HCT116 (cell line): Measurements from ENCODE around the gene KRTAP10-1. TPM values are rescaled to one million over a fixed set of nuclear protein-coding genes. Genes with fewer than 3 reads are reported as not detected.

Experiments
- ATAC-seq: fragments of 200-7000 bp; cut with Tn5 transposase; 2 replicates; pipeline ENCODE4 v1.9.1; 2020; ENCODE audit warnings: mild to moderate bottlenecking, moderate library complexity
- BruUV-seq: library from RNA; stranded (reverse); fragments of 400-500 nt; replicated peaks from 2 replicates; lab custom pipeline; 2021; lab: Mats Ljungman, UMichigan
- CTCF ChIA-PET: fragments of 300-600 bp; sonication (Branson Sonifier 250); formaldehyde crosslinking; loops from one replicate; lab custom pipeline; 2021; ENCODE audit warnings: antibody characterized with exemption; lab: Charles Lee
- POLR2A ChIA-PET: fragments of 300-600, 350-600 bp; sonication (Branson Sonifier 250); formaldehyde crosslinking; loops from one replicate; lab custom pipeline; 2021; ENCODE audit warnings: antibody characterized with exemption; lab: Charles Lee
- RAD21 ChIA-PET, 2 experiments: fragments of 300-600 bp; sonication (Branson Sonifier 250); formaldehyde crosslinking; loops; one replicate each; lab custom pipeline; 2023; ENCODE audit warnings: low total read pairs in 2 of 2; ENCODE audit not compliant: uncharacterized antibody in 2 of 2, unreplicated experiment in 2 of 2, low non-redundant PET in 1 of 2; lab: Charles Lee
- DNase-seq: peaks from one replicate; pipeline ENCODE4 v3.0.0-alpha.2; 2010; ENCODE audit warnings: low read depth, low spot score
- H2AFZ ChIP-seq: fragments of 200-600 bp; shearing (Covaris generic), sonication (generic); 2 replicates; pipeline ENCODE4 v1.6.1; 2017; ENCODE audit warnings: low read depth, mixed run types, mixed read lengths, antibody characterized with exemption, low read length; ENCODE audit not compliant: poor library complexity, severe bottlenecking
- H3K27ac ChIP-seq: 2 replicates; pipeline ENCODE4 v1.5.1; 2012; ENCODE audit warnings: low read depth, low read length
- H3K27me3 ChIP-seq: fragments of 200-600 bp; sonication (generic); 2 replicates; pipeline ENCODE4 v1.6.1; 2016; ENCODE audit warnings: mixed run types, low read length, mixed read lengths; ENCODE audit not compliant: insufficient read depth
- H3K36me3 ChIP-seq, 2 experiments: fragments of 200-500 bp in 1 of 2; fragments of 200-600 bp in 1 of 2; sonication (Bioruptor generic) in 1 of 2; sonication (generic) in 1 of 2; 2 replicates each; pipeline versions ENCODE4 v1.5.1 to v1.6.1; 2014 to 2016; ENCODE audit warnings: low read length in 2 of 2, inconsistent platforms in 1 of 2, mixed read lengths in 1 of 2, mixed run types in 1 of 2; ENCODE audit not compliant: insufficient read depth in 2 of 2, control insufficient read depth in 1 of 2
- H3K4me1 ChIP-seq, 2 experiments: fragments of 200-600 bp in 1 of 2; sonication (generic) in 1 of 2; 2 replicates each; pipeline versions ENCODE4 v1.5.1 to v1.6.1; 2012 to 2017; ENCODE audit warnings: low read length in 2 of 2, inconsistent platforms in 1 of 2, mild to moderate bottlenecking in 1 of 2, mixed read lengths in 1 of 2, mixed run types in 1 of 2, moderate library complexity in 1 of 2; ENCODE audit not compliant: insufficient read depth in 2 of 2, control insufficient read depth in 1 of 2
- H3K4me2 ChIP-seq: fragments of 200-600 bp; sonication (generic); 2 replicates; pipeline ENCODE4 v1.6.1; 2017; ENCODE audit warnings: mixed run types, low read length, mixed read lengths
- H3K4me3 ChIP-seq, 2 experiments: fragments of 200-600 bp in 1 of 2; sonication (generic) in 1 of 2; replicated peaks in 1 of 2; 2 replicates each; pipeline ENCODE4 v1.5.1; 2011 to 2016; ENCODE audit warnings: low read length in 2 of 2, control low read depth in 1 of 2, low read depth in 1 of 2, mild to moderate bottlenecking in 1 of 2, mixed read lengths in 1 of 2, mixed run types in 1 of 2
- H3K79me2 ChIP-seq: fragments of 200-600 bp; sonication (generic); 2 replicates; pipeline ENCODE4 v1.6.1; 2017; ENCODE audit warnings: mild to moderate bottlenecking, mixed run types, low read length, moderate library complexity, mixed read lengths; ENCODE audit not compliant: insufficient read depth
- H3K9ac ChIP-seq: fragments of 200-600 bp; sonication (generic); 2 replicates; pipeline ENCODE4 v1.6.1; 2016; ENCODE audit warnings: low read length, mixed read lengths
- H3K9me2 ChIP-seq: fragments of 200-600 bp; sonication (generic), shearing (Covaris generic); 2 replicates; pipeline ENCODE4 v1.6.1; 2017; ENCODE audit warnings: mixed run types, mild to moderate bottlenecking, moderate library complexity; ENCODE audit not compliant: insufficient read depth
- H3K9me3 ChIP-seq, 2 experiments: fragments of 200-500 bp in 1 of 2; fragments of 200-600 bp in 1 of 2; sonication (Bioruptor generic) in 1 of 2; sonication (generic) in 1 of 2; 2 replicates each; pipeline ENCODE4 v1.6.1; 2014 to 2017; ENCODE audit warnings: low read length in 2 of 2, mixed read lengths in 2 of 2, inconsistent platforms in 1 of 2, low read depth in 1 of 2, mild to moderate bottlenecking in 1 of 2, mixed run types in 1 of 2, moderate library complexity in 1 of 2; ENCODE audit not compliant: control insufficient read depth in 1 of 2, insufficient read depth in 1 of 2
- H4K20me1 ChIP-seq: fragments of 200-600 bp; sonication (generic), shearing (Covaris generic); 2 replicates; pipeline ENCODE4 v1.6.1; 2017; ENCODE audit warnings: mixed run types, mild to moderate bottlenecking, moderate library complexity; ENCODE audit not compliant: insufficient read depth
- CBX3 ChIP-seq: IDR thresholded peaks from 2 replicates; pipeline ENCODE4 v1.6.1; 2012; ENCODE audit warnings: low read depth
- CEBPB ChIP-seq: IDR thresholded peaks from 2 replicates; pipeline ENCODE4 v1.6.1; 2012; ENCODE audit warnings: low read depth
- CTCF ChIP-seq, 3 experiments: fragments of 200-600 bp in 1 of 3; sonication (generic) in 1 of 3; IDR thresholded peaks in 2 of 3; conservative IDR thresholded peaks in 1 of 3; 2 replicates each; pipeline ENCODE4 v1.5.1; 2012 to 2017; ENCODE audit warnings: low read depth in 2 of 3, low read length in 2 of 3, antibody characterized with exemption in 1 of 3, borderline replicate concordance in 1 of 3, control low read depth in 1 of 3, mild to moderate bottlenecking in 1 of 3, mixed read lengths in 1 of 3, mixed run types in 1 of 3, moderate library complexity in 1 of 3; ENCODE audit not compliant: insufficient read depth in 1 of 3
- EGR1 ChIP-seq: IDR thresholded peaks from 2 replicates; pipeline ENCODE4 v1.6.1; 2012; ENCODE audit warnings: low read depth
- ELF1 ChIP-seq: IDR thresholded peaks from 2 replicates; pipeline ENCODE4 v1.6.1; 2012; ENCODE audit warnings: low read depth, borderline replicate concordance
- EZH2 ChIP-seq: fragments of 200-600 bp; sonication (generic); IDR thresholded peaks from 2 replicates; pipeline ENCODE4 v1.6.1; 2017; ENCODE audit warnings: antibody characterized with exemption, mixed run types
- EZH2phosphoT487 ChIP-seq: fragments of 200-600 bp; IDR thresholded peaks from 2 replicates; pipeline ENCODE4 v1.6.1; 2018; ENCODE audit warnings: antibody characterized with exemption, borderline replicate concordance
- JUND ChIP-seq: IDR thresholded peaks from 2 replicates; pipeline ENCODE4 v1.6.1; 2012
- MAX ChIP-seq: IDR thresholded peaks from 2 replicates; pipeline ENCODE4 v1.6.1; 2012
- POLR2AphosphoS5 ChIP-seq: IDR thresholded peaks from 2 replicates; pipeline ENCODE4 v1.6.1; 2011; ENCODE audit warnings: mild to moderate bottlenecking, low read depth, low read length, moderate library complexity
- REST ChIP-seq: IDR thresholded peaks from 2 replicates; pipeline ENCODE4 v1.6.1; 2012; ENCODE audit warnings: low read depth
- SIN3A ChIP-seq: IDR thresholded peaks from 2 replicates; pipeline ENCODE4 v1.6.1; 2012; ENCODE audit warnings: low read depth
- SP1 ChIP-seq: IDR thresholded peaks from 2 replicates; pipeline ENCODE4 v1.6.1; 2012; ENCODE audit warnings: low read depth
- SRF ChIP-seq: IDR thresholded peaks from 2 replicates; pipeline ENCODE4 v1.6.1; 2012; ENCODE audit warnings: low read depth
- YY1 ChIP-seq: IDR thresholded peaks from 2 replicates; pipeline ENCODE4 v1.6.1; 2011; ENCODE audit warnings: low read length, low read depth, moderate library complexity, mild to moderate bottlenecking; ENCODE audit not compliant: insufficient replicate concordance; ENCODE audit errors: extremely low read depth
- intact Hi-C: fragments of 100-400 bp; cut with micrococcal nuclease; formaldehyde crosslinking; loops from 2 replicates; pipeline ENCODE4 v1.10.0; 2022
- total RNA-seq: library from RNA; stranded (reverse); gene quantifications from one replicate; pipeline ENCODE4 v1.2.1, GENCODE V29; 2021; ENCODE audit not compliant: unreplicated experiment

The KRTAP10-1 gene
- total RNA-seq, 1 experiment from 2014 or later: not detected

GRCh38 chr21:44499631-44500030 is 40.4 kb downstream of the KRTAP10-1 start:
- TF ChIP-seq YY1 (no peak), JUND (no peak)
- no peaks in the 10 kb centered on the region for H3K36me3 ChIP-seq
- H4K20me1 ChIP-seq: no peaks in the 10 kb centered on the region
- ATAC-seq: no peak
- H3K9me3 ChIP-seq: no peaks in the 10 kb centered on the region
- intact Hi-C loops: no loop called here
- ChIA-PET RAD21 (no interaction called here), POLR2A (no interaction called here), CTCF (no interaction called here)
- H2AFZ ChIP-seq: no peak overlapping the region
- H3K9ac ChIP-seq: no peak overlapping the region
- DNase-seq: no peak
- peaks cover 19% of the 10 kb centered on the region; the same call in 1 of the 2 replicates for H3K27me3 ChIP-seq
- H3K79me2 ChIP-seq: no peaks in the 10 kb centered on the region
- H3K9me2 ChIP-seq: no peaks in the 10 kb centered on the region
- no TSS peak for BruUV-seq
- H3K4me2 ChIP-seq: no peak overlapping the region
- no peak overlapping the region for H3K27ac ChIP-seq
- no peaks in the 10 kb centered on the region for H3K4me1 ChIP-seq
- H3K4me3 ChIP-seq: no peak overlapping the region

GRCh38 chr21:44499211-44499560 is 40.8 kb downstream of the KRTAP10-1 start:
- no peaks in the 10 kb centered on the region for H3K9me2 ChIP-seq
- no peaks in the 10 kb centered on the region for H3K4me1 ChIP-seq
- no peak overlapping the region for H3K27ac ChIP-seq
- no peak overlapping the region for H3K4me2 ChIP-seq
- H4K20me1 ChIP-seq: no peaks in the 10 kb centered on the region
- H3K79me2 ChIP-seq: no peaks in the 10 kb centered on the region
- H2AFZ ChIP-seq: no peak overlapping the region
- BruUV-seq: no TSS peak
- no peak overlapping the region for H3K9ac ChIP-seq
- no peak for DNase-seq
- ChIA-PET POLR2A (no interaction called here), CTCF (no interaction called here), RAD21 (no interaction called here)
- no peak for ATAC-seq
- H3K27me3 ChIP-seq: peaks cover 19% of the 10 kb centered on the region; the same call in 1 of the 2 replicates
- no peak overlapping the region for H3K4me3 ChIP-seq
- intact Hi-C loops: no loop called here
- H3K36me3 ChIP-seq: no peaks in the 10 kb centered on the region
- no peak for TF ChIP-seq CBX3
- TF ChIP-seq MAX: no peak
- no peak for TF ChIP-seq SIN3A
- TF ChIP-seq EZH2: no peak
- no peak for TF ChIP-seq SP1
- TF ChIP-seq CEBPB: no peak
- TF ChIP-seq ELF1: no peak
- no peak for TF ChIP-seq CTCF (IDR thresholded peaks at IDR 0.05 in 2 of 3, conservative IDR thresholded peaks at IDR 0.05 in 1 of 3; ENCODE audit: borderline replicate concordance in 1 of 3, insufficient read depth in 1 of 3, low read depth in 2 of 3, low read length in 2 of 3)
- TF ChIP-seq POLR2AphosphoS5: no peak
- no peak for TF ChIP-seq REST
- no peak for TF ChIP-seq EGR1
- TF ChIP-seq SRF: no peak
- TF ChIP-seq EZH2phosphoT487: no peak
- no peaks in the 10 kb centered on the region for H3K9me3 ChIP-seq
